WTC11 (cell line): ENCODE measurements around the gene NRP2. TPM values are rescaled to one million over a fixed set of nuclear protein-coding genes. Genes with fewer than 3 reads are reported as not detected.

Experiments
- ATF6 ChIP-seq: sonication (generic); formaldehyde crosslinking; IDR thresholded peaks from 2 replicates; pipeline ENCODE4 v1.8.1; 2023; ENCODE audit warnings: mild to moderate bottlenecking, missing genetic modification reagents
- CREB1 ChIP-seq: sonication (generic); formaldehyde crosslinking; IDR thresholded peaks from 2 replicates; pipeline ENCODE4 v1.8.0; 2023; ENCODE audit warnings: mild to moderate bottlenecking, missing genetic modification reagents
- E2F1 ChIP-seq: sonication (generic); formaldehyde crosslinking; IDR thresholded peaks from 2 replicates; pipeline ENCODE4 v1.8.0; 2022; ENCODE audit warnings: mild to moderate bottlenecking, missing genetic modification reagents
- ELF4 ChIP-seq: sonication (generic); formaldehyde crosslinking; IDR thresholded peaks from 2 replicates; pipeline ENCODE4 v1.8.1; 2022; ENCODE audit warnings: low read depth, mild to moderate bottlenecking, moderate library complexity, missing genetic modification reagents
- ETV6 ChIP-seq: sonication (generic); formaldehyde crosslinking; IDR thresholded peaks from 2 replicates; pipeline ENCODE4 v1.8.1; 2022; ENCODE audit warnings: mild to moderate bottlenecking, missing genetic modification reagents
- GABPB1 ChIP-seq: sonication (generic); formaldehyde crosslinking; IDR thresholded peaks from 2 replicates; pipeline ENCODE4 v1.8.1; 2023; ENCODE audit warnings: mild to moderate bottlenecking, missing genetic modification reagents
- GRHL2 ChIP-seq: fragments of 250-450 bp; sonication (Bioruptor Pico); IDR thresholded peaks from 2 replicates; pipeline ENCODE4 v1.8.0; 2022; ENCODE audit warnings: mild to moderate bottlenecking, moderate library complexity; ENCODE audit not compliant: insufficient replicate concordance, severe bottlenecking
- HMGA2 ChIP-seq: fragments of 250-450 bp; sonication (Bioruptor Pico); IDR thresholded peaks from 2 replicates; pipeline ENCODE4 v1.4.0; 2021; ENCODE audit warnings: mild to moderate bottlenecking, moderate library complexity
- MXD4 ChIP-seq: fragments of 250-450 bp; sonication (Bioruptor Pico); IDR thresholded peaks from 2 replicates; pipeline ENCODE4 v1.8.0; 2021; ENCODE audit warnings: mild to moderate bottlenecking, moderate library complexity, borderline replicate concordance
- PRDM15 ChIP-seq: sonication (generic); formaldehyde crosslinking; IDR thresholded peaks from 2 replicates; pipeline ENCODE4 v1.8.0; 2022; ENCODE audit warnings: missing genetic modification reagents
- PRRX2 ChIP-seq: fragments of 250-450 bp; sonication (Bioruptor Pico); IDR thresholded peaks from 2 replicates; pipeline ENCODE4 v1.8.0; 2021; ENCODE audit warnings: mild to moderate bottlenecking
- TCF7 ChIP-seq: sonication (generic); formaldehyde crosslinking; IDR thresholded peaks from 2 replicates; pipeline ENCODE4 v1.8.0; 2022; ENCODE audit warnings: mild to moderate bottlenecking, low read depth, missing genetic modification reagents, moderate library complexity
- TP53 ChIP-seq: sonication (generic); formaldehyde crosslinking; IDR thresholded peaks from 2 replicates; pipeline ENCODE4 v1.8.1; 2023; ENCODE audit warnings: mild to moderate bottlenecking, missing genetic modification reagents
- USF2 ChIP-seq: sonication (generic); formaldehyde crosslinking; IDR thresholded peaks from 2 replicates; pipeline ENCODE4 v1.8.1; 2023; ENCODE audit warnings: mild to moderate bottlenecking, missing genetic modification reagents, moderate library complexity
- ZNF121 ChIP-seq: sonication (generic); formaldehyde crosslinking; IDR thresholded peaks from 2 replicates; pipeline ENCODE4 v1.8.0; 2023; ENCODE audit warnings: missing genetic modification reagents
- ZNF232 ChIP-seq: sonication (generic); formaldehyde crosslinking; IDR thresholded peaks from 2 replicates; pipeline ENCODE4 v1.8.0; 2022; ENCODE audit warnings: mild to moderate bottlenecking, missing genetic modification reagents
- ZNF263 ChIP-seq: sonication (generic); formaldehyde crosslinking; IDR thresholded peaks from 2 replicates; pipeline ENCODE4 v1.8.1; 2022; ENCODE audit warnings: low read depth, mild to moderate bottlenecking, moderate library complexity, missing genetic modification reagents
- total RNA-seq: library from RNA; stranded (reverse); gene quantifications from 3 replicates; pipeline ENCODE4 v1.2.3, GENCODE V29; 2021
- TF ChIP-seq, protein P1 (sequence below): sonication (generic); formaldehyde crosslinking; IDR thresholded peaks from 2 replicates; pipeline ENCODE4 v1.8.1; 2023; ENCODE audit warnings: mild to moderate bottlenecking, missing genetic modification reagents, borderline replicate concordance
- TF ChIP-seq, protein P2 (sequence below): sonication (generic); formaldehyde crosslinking; IDR thresholded peaks from 2 replicates; pipeline ENCODE4 v1.8.1; 2022; ENCODE audit warnings: low read depth, missing genetic modification reagents, borderline replicate concordance
- TF ChIP-seq, protein P3 (sequence below): sonication (generic); formaldehyde crosslinking; conservative IDR thresholded peaks from 2 replicates; pipeline ENCODE4 v1.8.1; 2022; ENCODE audit warnings: mild to moderate bottlenecking, missing genetic modification reagents
- TF ChIP-seq, protein P4 (sequence below): fragments of 250-450 bp; sonication (Bioruptor Pico); IDR thresholded peaks from 2 replicates; pipeline ENCODE4 v1.9.0; 2021; ENCODE audit warnings: mild to moderate bottlenecking

NRP2 gene
- total RNA-seq, 1 experiment from 2014 or later, result 41.0 TPM

DNA sequence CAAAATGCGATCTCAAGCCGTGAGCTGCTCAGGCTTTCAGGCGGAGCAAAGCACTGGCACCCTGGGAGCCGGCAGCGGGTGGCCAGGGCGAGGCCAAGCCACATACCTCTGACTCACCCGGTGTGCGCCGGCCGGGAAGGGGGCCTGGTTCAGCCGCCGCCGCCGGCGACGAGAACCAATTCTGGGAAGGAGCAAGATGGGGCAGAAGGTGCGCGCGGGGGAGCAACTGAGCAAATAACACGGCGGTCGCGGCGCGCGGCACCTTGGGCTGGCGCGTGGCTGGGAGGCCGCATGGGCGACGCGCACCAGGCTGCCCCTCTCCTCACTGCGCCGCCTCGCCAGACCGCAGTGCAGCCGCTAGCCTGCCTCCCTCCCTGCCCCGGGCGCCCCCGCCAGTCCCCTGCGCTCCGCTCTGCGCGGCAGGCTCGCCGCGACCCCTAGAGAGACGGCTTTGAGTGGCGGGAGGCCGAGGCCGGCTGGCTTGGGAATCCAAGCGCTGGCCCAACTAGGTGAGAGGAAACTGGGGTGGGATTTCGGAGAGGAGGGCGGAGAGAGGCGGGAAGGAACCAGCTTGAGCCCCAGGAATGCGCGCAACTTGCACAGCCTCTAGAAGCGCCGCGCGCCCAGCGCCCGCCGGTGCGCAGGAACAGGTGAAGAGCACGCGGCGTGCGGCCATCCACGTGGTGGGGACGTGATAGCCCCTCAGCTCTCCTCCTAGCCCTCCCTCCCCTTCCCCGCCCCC, 3.2 kb downstream of the NRP2 start (continued):
- TF ChIP-seq, protein P1, sequence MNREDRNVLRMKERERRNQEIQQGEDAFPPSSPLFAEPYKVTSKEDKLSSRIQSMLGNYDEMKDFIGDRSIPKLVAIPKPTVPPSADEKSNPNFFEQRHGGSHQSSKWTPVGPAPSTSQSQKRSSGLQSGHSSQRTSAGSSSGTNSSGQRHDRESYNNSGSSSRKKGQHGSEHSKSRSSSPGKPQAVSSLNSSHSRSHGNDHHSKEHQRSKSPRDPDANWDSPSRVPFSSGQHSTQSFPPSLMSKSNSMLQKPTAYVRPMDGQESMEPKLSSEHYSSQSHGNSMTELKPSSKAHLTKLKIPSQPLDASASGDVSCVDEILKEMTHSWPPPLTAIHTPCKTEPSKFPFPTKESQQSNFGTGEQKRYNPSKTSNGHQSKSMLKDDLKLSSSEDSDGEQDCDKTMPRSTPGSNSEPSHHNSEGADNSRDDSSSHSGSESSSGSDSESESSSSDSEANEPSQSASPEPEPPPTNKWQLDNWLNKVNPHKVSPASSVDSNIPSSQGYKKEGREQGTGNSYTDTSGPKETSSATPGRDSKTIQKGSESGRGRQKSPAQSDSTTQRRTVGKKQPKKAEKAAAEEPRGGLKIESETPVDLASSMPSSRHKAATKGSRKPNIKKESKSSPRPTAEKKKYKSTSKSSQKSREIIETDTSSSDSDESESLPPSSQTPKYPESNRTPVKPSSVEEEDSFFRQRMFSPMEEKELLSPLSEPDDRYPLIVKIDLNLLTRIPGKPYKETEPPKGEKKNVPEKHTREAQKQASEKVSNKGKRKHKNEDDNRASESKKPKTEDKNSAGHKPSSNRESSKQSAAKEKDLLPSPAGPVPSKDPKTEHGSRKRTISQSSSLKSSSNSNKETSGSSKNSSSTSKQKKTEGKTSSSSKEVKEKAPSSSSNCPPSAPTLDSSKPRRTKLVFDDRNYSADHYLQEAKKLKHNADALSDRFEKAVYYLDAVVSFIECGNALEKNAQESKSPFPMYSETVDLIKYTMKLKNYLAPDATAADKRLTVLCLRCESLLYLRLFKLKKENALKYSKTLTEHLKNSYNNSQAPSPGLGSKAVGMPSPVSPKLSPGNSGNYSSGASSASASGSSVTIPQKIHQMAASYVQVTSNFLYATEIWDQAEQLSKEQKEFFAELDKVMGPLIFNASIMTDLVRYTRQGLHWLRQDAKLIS (CRISPR knock-in tag), result 0 out of 2 replicates have a peak, but pooled peaks have one; percentile 7
- TF ChIP-seq GABPB1 (CRISPR knock-in tag) (no peak), TCF7 (CRISPR knock-in tag) (peak; percentile 75), E2F1 (peak; percentile 80; the same call in 1 of the 2 replicates), USF2 (CRISPR knock-in tag) (0 out of 2 replicates have a peak, but pooled peaks have one; percentile 28), ZNF121 (CRISPR knock-in tag) (0 out of 2 replicates have a peak, but pooled peaks have one; percentile 18), ZNF263 (CRISPR knock-in tag) (no peak; the same call in 1 of the 2 replicates), ELF4 (CRISPR knock-in tag) (peak; percentile 93), TP53 (peak; percentile 97), ATF6 (CRISPR knock-in tag) (no peak), GRHL2 (no peak), PRRX2 (CRISPR knock-in tag) (no peak), MXD4 (CRISPR knock-in tag) (no peak), ZNF232 (CRISPR knock-in tag) (peak; percentile 97), ETV6 (CRISPR knock-in tag) (peak; percentile 12; the same call in 1 of the 2 replicates), HMGA2 (CRISPR knock-in tag) (no peak), PRDM15 (peak; percentile 58), CREB1 (peak; percentile 96)
- TF ChIP-seq, protein P2, sequence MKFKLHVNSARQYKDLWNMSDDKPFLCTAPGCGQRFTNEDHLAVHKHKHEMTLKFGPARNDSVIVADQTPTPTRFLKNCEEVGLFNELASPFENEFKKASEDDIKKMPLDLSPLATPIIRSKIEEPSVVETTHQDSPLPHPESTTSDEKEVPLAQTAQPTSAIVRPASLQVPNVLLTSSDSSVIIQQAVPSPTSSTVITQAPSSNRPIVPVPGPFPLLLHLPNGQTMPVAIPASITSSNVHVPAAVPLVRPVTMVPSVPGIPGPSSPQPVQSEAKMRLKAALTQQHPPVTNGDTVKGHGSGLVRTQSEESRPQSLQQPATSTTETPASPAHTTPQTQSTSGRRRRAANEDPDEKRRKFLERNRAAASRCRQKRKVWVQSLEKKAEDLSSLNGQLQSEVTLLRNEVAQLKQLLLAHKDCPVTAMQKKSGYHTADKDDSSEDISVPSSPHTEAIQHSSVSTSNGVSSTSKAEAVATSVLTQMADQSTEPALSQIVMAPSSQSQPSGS (CRISPR knock-in tag), result peak; percentile 74; the same call in 1 of the 2 replicates
- TF ChIP-seq, protein P3, sequence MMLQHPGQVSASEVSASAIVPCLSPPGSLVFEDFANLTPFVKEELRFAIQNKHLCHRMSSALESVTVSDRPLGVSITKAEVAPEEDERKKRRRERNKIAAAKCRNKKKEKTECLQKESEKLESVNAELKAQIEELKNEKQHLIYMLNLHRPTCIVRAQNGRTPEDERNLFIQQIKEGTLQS, result no peak
- TF ChIP-seq, protein P4, sequence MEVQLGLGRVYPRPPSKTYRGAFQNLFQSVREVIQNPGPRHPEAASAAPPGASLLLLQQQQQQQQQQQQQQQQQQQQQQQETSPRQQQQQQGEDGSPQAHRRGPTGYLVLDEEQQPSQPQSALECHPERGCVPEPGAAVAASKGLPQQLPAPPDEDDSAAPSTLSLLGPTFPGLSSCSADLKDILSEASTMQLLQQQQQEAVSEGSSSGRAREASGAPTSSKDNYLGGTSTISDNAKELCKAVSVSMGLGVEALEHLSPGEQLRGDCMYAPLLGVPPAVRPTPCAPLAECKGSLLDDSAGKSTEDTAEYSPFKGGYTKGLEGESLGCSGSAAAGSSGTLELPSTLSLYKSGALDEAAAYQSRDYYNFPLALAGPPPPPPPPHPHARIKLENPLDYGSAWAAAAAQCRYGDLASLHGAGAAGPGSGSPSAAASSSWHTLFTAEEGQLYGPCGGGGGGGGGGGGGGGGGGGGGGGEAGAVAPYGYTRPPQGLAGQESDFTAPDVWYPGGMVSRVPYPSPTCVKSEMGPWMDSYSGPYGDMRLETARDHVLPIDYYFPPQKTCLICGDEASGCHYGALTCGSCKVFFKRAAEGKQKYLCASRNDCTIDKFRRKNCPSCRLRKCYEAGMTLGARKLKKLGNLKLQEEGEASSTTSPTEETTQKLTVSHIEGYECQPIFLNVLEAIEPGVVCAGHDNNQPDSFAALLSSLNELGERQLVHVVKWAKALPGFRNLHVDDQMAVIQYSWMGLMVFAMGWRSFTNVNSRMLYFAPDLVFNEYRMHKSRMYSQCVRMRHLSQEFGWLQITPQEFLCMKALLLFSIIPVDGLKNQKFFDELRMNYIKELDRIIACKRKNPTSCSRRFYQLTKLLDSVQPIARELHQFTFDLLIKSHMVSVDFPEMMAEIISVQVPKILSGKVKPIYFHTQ (CRISPR knock-in tag), result no peak
